RWPE1 (cell line): ENCODE data around the gene TREX2.

ENCODE experiments used
- CTCF ChIA-PET: fragments of 350-600 bp; sonication (Branson Sonifier 250); formaldehyde crosslinking; extraction: SDS; loops from one replicate; lab custom pipeline; 2021; lab: Yijun Ruan, JAX
- POLR2A ChIA-PET: fragments of 400-600 bp; formaldehyde crosslinking; extraction: SDS; loops from one replicate; lab custom pipeline; 2020; ENCODE audit warnings: antibody characterized with exemption; ENCODE audit not compliant: low non-redundant PET; lab: Yijun Ruan, JAX
- DNase-seq: peaks from one replicate; pipeline ENCODE4 v3.0.0; 2012; ENCODE audit warnings: low spot score
- H3K27ac ChIP-seq: fragments of 450-650 bp; 2 replicates; pipeline ENCODE4 v1.5.1; 2017
- CTCF ChIP-seq: fragments of 450-650 bp; conservative IDR thresholded peaks from 2 replicates; pipeline ENCODE4 v1.5.1; 2017; ENCODE audit warnings: low read depth, mild to moderate bottlenecking

TREX2 gene

GRCh38 chrX:153492543-153492942, 46.7 kb upstream of the TREX2 start:
- TF ChIP-seq CTCF, result no peak
- no peak for DNase-seq
- peak overlapping the region; percentile 92 for H3K27ac ChIP-seq
- CTCF ChIA-PET, result interaction anchor here (0.5 to 0.9 kb wide), 2 partner anchors 15 to 22 kb away, joined by 4 read pairs; partner anchors contain the start of gene HAUS7
- POLR2A ChIA-PET, result no interaction called here

GRCh38 chrX:153491918-153492317, 46.1 kb upstream of the TREX2 start:
- no peak for DNase-seq
- TF ChIP-seq CTCF, result no peak
- CTCF ChIA-PET, result interaction anchor here (0.6 to 1.9 kb wide), 3 partner anchors 15 to 21 kb away, joined by 3 to 8 read pairs (median 4); partner anchors contain the start of gene HAUS7
- peak overlapping the region; percentile 92 for H3K27ac ChIP-seq
- POLR2A ChIA-PET, result no interaction called here

GRCh38 chrX:153491351-153491914, 45.6 kb upstream of the TREX2 start:
- ChIA-PET POLR2A (no interaction called here), CTCF (interaction anchor here (0.6 to 2.5 kb wide), 5 partner anchors 13 to 21 kb away, joined by 3 to 8 read pairs (median 4); partner anchors contain the start of gene HAUS7)
- TF ChIP-seq CTCF, result no peak
- no peak for DNase-seq
- H3K27ac ChIP-seq, result peak overlapping the region; percentile 92

GRCh38 chrX:153490217-153490930, 44.5 kb upstream of the TREX2 start:
- ChIA-PET CTCF (interaction anchor here (1.9 to 2.5 kb wide), 2 partner anchors 17 to 19 kb away, joined by 8 read pairs; no protein-coding TSS in a partner anchor), POLR2A (interaction anchor here (0.6 kb wide), 1 partner anchor 48 kb away, joined by 4 read pairs; no protein-coding TSS in a partner anchor)
- H3K27ac ChIP-seq, result peak overlapping the region; percentile 92
- peak; percentile 41 for DNase-seq
- TF ChIP-seq CTCF, result no peak

GRCh38 chrX:153488231-153488914, 42.5 kb upstream of the TREX2 start:
- peak overlapping the region; percentile 92 for H3K27ac ChIP-seq
- TF ChIP-seq CTCF, result no peak
- POLR2A ChIA-PET, result no interaction called here
- DNase-seq, result no peak
- CTCF ChIA-PET, result no interaction called here

- ChIA-PET POLR2A (no interaction called here), CTCF (no interaction called here)
- no peak for TF ChIP-seq CTCF
- no peak for DNase-seq
- peak overlapping the region; percentile 92 for H3K27ac ChIP-seq
These were observed 41.8 kb upstream of the TREX2 start for GRCh38 chrX:153487590-153488071.
